GM23338 (cell line): ENCODE results near the gene CASQ1. TPM values are rescaled to one million over a fixed set of nuclear protein-coding genes. Genes with fewer than 3 reads are reported as not detected.

Experiments
- ATAC-seq: fragments of 200-7000 bp; cut with Tn5 transposase; 3 replicates; pipeline ENCODE4 v1.9.1; 2020
- DNase-seq: peaks from one replicate; pipeline ENCODE4 v3.0.0-alpha.2; 2015; ENCODE audit warnings: low spot score
- H2AFZ ChIP-seq: fragments of 200-600 bp; sonication (generic); 2 replicates; pipeline ENCODE4 v1.8.0; 2016; ENCODE audit warnings: antibody characterized with exemption, mild to moderate bottlenecking, moderate library complexity
- H3F3A ChIP-seq: fragments of 200-600 bp; sonication (generic); replicated peaks from 2 replicates; pipeline ENCODE4 v1.8.0; 2017; ENCODE audit warnings: antibody characterized with exemption, mixed run types, low read depth
- H3K27ac ChIP-seq: fragments of 200-600 bp; sonication (generic); 2 replicates; pipeline ENCODE4 v1.6.1; 2016; ENCODE audit warnings: low read depth
- H3K27me3 ChIP-seq: fragments of 200-600 bp; sonication (generic); 2 replicates; pipeline ENCODE4 v1.8.0; 2016; ENCODE audit warnings: mild to moderate bottlenecking, mixed run types, moderate library complexity; ENCODE audit not compliant: insufficient read depth
- H3K36me3 ChIP-seq: fragments of 200-600 bp; sonication (generic); 2 replicates; pipeline ENCODE4 v1.8.0; 2016; ENCODE audit warnings: mild to moderate bottlenecking; ENCODE audit not compliant: insufficient read depth
- H3K4me1 ChIP-seq: fragments of 200-600 bp; sonication (generic); 2 replicates; pipeline ENCODE4 v1.8.0; 2016; ENCODE audit warnings: mild to moderate bottlenecking, moderate library complexity; ENCODE audit not compliant: insufficient read depth
- H3K4me2 ChIP-seq: fragments of 200-600 bp; sonication (generic); 2 replicates; pipeline ENCODE4 v1.7.1; 2017; ENCODE audit warnings: mixed run types
- H3K4me3 ChIP-seq: fragments of 200-600 bp; sonication (generic); 2 replicates; pipeline ENCODE4 v1.6.1; 2016; ENCODE audit warnings: mixed run types
- H3K79me2 ChIP-seq: fragments of 200-600 bp; sonication (generic); replicated peaks from 2 replicates; pipeline ENCODE4 v1.8.0; 2017; ENCODE audit warnings: mild to moderate bottlenecking; ENCODE audit not compliant: insufficient read depth
- H3K9me2 ChIP-seq: fragments of 200-600 bp; sonication (generic); 2 replicates; pipeline ENCODE4 v1.8.0; 2017; ENCODE audit not compliant: insufficient read depth
- H4K20me1 ChIP-seq: fragments of 200-600 bp; sonication (generic); replicated peaks from 2 replicates; pipeline ENCODE4 v1.8.0; 2017; ENCODE audit warnings: mild to moderate bottlenecking; ENCODE audit not compliant: insufficient read depth
- H3K27ac Mint-ChIP-seq: 2 replicates; pipeline ENCODE4 v1.8.0; 2020; ENCODE audit warnings: inconsistent platforms, mild to moderate bottlenecking, moderate library complexity, mixed read lengths
- H3K27me3 Mint-ChIP-seq: 3 replicates; pipeline ENCODE4 v1.8.0; 2022; ENCODE audit warnings: low read depth, mild to moderate bottlenecking, moderate library complexity, mixed read lengths, inconsistent platforms; ENCODE audit not compliant: insufficient read depth, poor library complexity
- H3K36me3 Mint-ChIP-seq: 3 replicates; pipeline ENCODE4 v1.8.0; 2021; ENCODE audit warnings: low read depth, mild to moderate bottlenecking, inconsistent platforms, moderate library complexity, mixed read lengths
- H3K4me1 Mint-ChIP-seq: 3 replicates; pipeline ENCODE4 v1.8.0; 2020; ENCODE audit warnings: mild to moderate bottlenecking, inconsistent platforms, mixed read lengths
- H3K4me3 Mint-ChIP-seq: 3 replicates; pipeline ENCODE4 v1.8.0; 2021; ENCODE audit warnings: moderate library complexity, mild to moderate bottlenecking, inconsistent platforms, mixed read lengths
- H3K9me3 Mint-ChIP-seq: 3 replicates; pipeline ENCODE4 v1.8.0; 2020; ENCODE audit warnings: moderate library complexity, mild to moderate bottlenecking, inconsistent platforms, mixed read lengths
- CREB1 ChIP-seq: fragments of 250-450 bp; sonication (Bioruptor Pico); IDR thresholded peaks from 2 replicates; pipeline ENCODE4 v1.5.0; 2020; ENCODE audit warnings: low read depth, mild to moderate bottlenecking, moderate library complexity
- CTCF ChIP-seq, 2 experiments: fragments of 200-600 bp in 1 of 2; sonication (generic) in 1 of 2; conservative IDR thresholded peaks; 2 replicates each; pipeline versions ENCODE4 v1.5.1 to v1.6.1; 2016 to 2017; ENCODE audit warnings: antibody characterized with exemption in 2 of 2, low read depth in 2 of 2, mild to moderate bottlenecking in 2 of 2, moderate library complexity in 1 of 2
- ETS1 ChIP-seq: IDR thresholded peaks from 2 replicates; pipeline ENCODE4 v1.6.1; 2016; ENCODE audit warnings: antibody characterized with exemption
- EZH2 ChIP-seq: fragments of 200-600 bp; sonication (generic); IDR thresholded peaks from one replicate; pipeline ENCODE4 v1.8.0; 2017; ENCODE audit warnings: antibody characterized with exemption, mild to moderate bottlenecking, low read depth; ENCODE audit not compliant: unreplicated experiment
- EZH2phosphoT487 ChIP-seq: fragments of 200-600 bp; sonication (generic); IDR thresholded peaks from one replicate; pipeline ENCODE4 v1.8.1; 2018; ENCODE audit warnings: antibody characterized with exemption; ENCODE audit not compliant: unreplicated experiment
- JUNB ChIP-seq: IDR thresholded peaks from one replicate; pipeline ENCODE4 v1.6.1; 2016; ENCODE audit warnings: antibody characterized with exemption; ENCODE audit not compliant: unreplicated experiment
- NANOG ChIP-seq: IDR thresholded peaks from 2 replicates; pipeline ENCODE4 v1.6.1; 2016; ENCODE audit warnings: antibody characterized with exemption, borderline replicate concordance
- POLR2AphosphoS5 ChIP-seq: IDR thresholded peaks from 2 replicates; pipeline ENCODE4 v1.6.1; 2016; ENCODE audit warnings: antibody characterized with exemption, low read depth
- REST ChIP-seq: IDR thresholded peaks from one replicate; pipeline ENCODE4 v1.6.1; 2018; ENCODE audit warnings: antibody characterized with exemption; ENCODE audit not compliant: unreplicated experiment
- STAT1 ChIP-seq: IDR thresholded peaks from one replicate; pipeline ENCODE4 v1.6.1; 2016; ENCODE audit warnings: antibody characterized with exemption; ENCODE audit not compliant: unreplicated experiment
- ZNF114 ChIP-seq: fragments of 250-450 bp; sonication (Bioruptor Pico); IDR thresholded peaks from 2 replicates; pipeline ENCODE4 v1.5.0; 2020; ENCODE audit warnings: mild to moderate bottlenecking, moderate library complexity
- ZNF331 ChIP-seq: fragments of 250-450 bp; sonication (Bioruptor Pico); IDR thresholded peaks from 2 replicates; pipeline ENCODE4 v1.5.0; 2020; ENCODE audit warnings: low read depth, mild to moderate bottlenecking, moderate library complexity
- ZNF462 ChIP-seq: fragments of 250-450 bp; sonication (Bioruptor Pico); IDR thresholded peaks from 2 replicates; pipeline ENCODE4 v1.5.0; 2020; ENCODE audit warnings: mild to moderate bottlenecking, moderate library complexity
- polyA plus RNA-seq: library from polyadenylated mRNA; unstranded; fragments of >200 nt; fragmentation: Nextera tagmentation; extraction: Ambion mirVana; gene quantifications from 2 replicates; pipeline ENCODE4 v1.2.1, GENCODE V29; 2016
- total RNA-seq: library from RNA; depleted of rRNA; stranded (reverse); fragments of >200 nt; shearing (Covaris generic); gene quantifications from 2 replicates; pipeline ENCODE4 v1.2.3, GENCODE V29; 2014

The CASQ1 gene
- total and polyA plus RNA-seq, 2 experiments from 2014 or later: 1.1 to 2.8 TPM

GRCh38 chr1:160251011-160251410 is 60.6 kb downstream of the CASQ1 start:
- peaks cover 17% of the 10 kb centered on the region; the same call in 2 of the 3 replicates for H3K36me3 Mint-ChIP-seq
- H3K4me3 Mint-ChIP-seq: no peak overlapping the region
- Histone ChIP-seq H3F3A (no peaks in the 10 kb centered on the region), H3K4me1 (peaks cover 5% of the 10 kb centered on the region; the same call in 1 of the 2 replicates), H2AFZ (no peak overlapping the region), H3K79me2 (peaks cover 73% of the 10 kb centered on the region), H3K27ac (peak overlapping the region; percentile 51), H3K4me2 (no peak overlapping the region), H3K27me3 (no peaks in the 10 kb centered on the region), H4K20me1 (peaks cover 22% of the 10 kb centered on the region; the same call in 1 of the 2 replicates), H3K9me2 (no peaks in the 10 kb centered on the region), H3K4me3 (no peak overlapping the region), H3K36me3 (peaks cover 4% of the 10 kb centered on the region)
- peaks cover 4% of the 10 kb centered on the region for H3K27me3 Mint-ChIP-seq
- H3K27ac Mint-ChIP-seq: no peak overlapping the region; the same call in 1 of the 2 replicates
- H3K9me3 Mint-ChIP-seq: no peaks in the 10 kb centered on the region
- DNase-seq (no peak), ATAC-seq (no peak)
- peaks cover 10% of the 10 kb centered on the region; the same call in 2 of the 3 replicates for H3K4me1 Mint-ChIP-seq
- no peak for TF ChIP-seq STAT1
- no peak for TF ChIP-seq ZNF114 (CRISPR knock-in tag)
- TF ChIP-seq NANOG: no peak
- no peak for TF ChIP-seq ETS1
- TF ChIP-seq CREB1: no peak
- no peak for TF ChIP-seq REST
- TF ChIP-seq EZH2: no peak
- no peak for TF ChIP-seq CTCF (conservative IDR thresholded peaks at IDR 0.05; ENCODE audit: low read depth in 2 of 2)
- no peak for TF ChIP-seq POLR2AphosphoS5
- no peak for TF ChIP-seq ZNF331 (CRISPR knock-in tag)
- TF ChIP-seq ZNF462 (CRISPR knock-in tag): no peak
- TF ChIP-seq EZH2phosphoT487: no peak
- TF ChIP-seq JUNB: no peak
